Activated CD4-positive, alpha-beta T cell treated with anti-CD3 and anti-CD28 coated beads for 4 hours (primary cell): ENCODE measurements around the gene SLCO2A1.

Experiments
- DNase-seq, 2 donors: peaks; one replicate each; pipeline ENCODE4 v3.0.0-alpha.2; 2020

Gene SLCO2A1

GRCh38 chr3:134033315-134033996 is 3.7 kb upstream of the SLCO2A1 start:
- no peak for DNase-seq

- no peak for DNase-seq
Observed at GRCh38 chr3:134031348-134031915, 1.7 kb upstream of the SLCO2A1 start.

- no peak for DNase-seq
Observed at GRCh38 chr3:134030379-134031347, 938 bp upstream of the SLCO2A1 start.

- DNase-seq: no peak
Observed at GRCh38 chr3:134029256-134029733, 430 bp downstream of the SLCO2A1 start.

- no peak for DNase-seq
Observed at GRCh38 chr3:134028486-134029255, 1.1 kb downstream of the SLCO2A1 start.

GRCh38 chr3:134027631-134028030 is 2.1 kb downstream of the SLCO2A1 start:
- DNase-seq: no peak

GRCh38 chr3:134020135-134020680 is 9.5 kb downstream of the SLCO2A1 start:
- DNase-seq: no peak

- no peak for DNase-seq
Observed at GRCh38 chr3:134018850-134019249, 10.9 kb downstream of the SLCO2A1 start.

- no peak for DNase-seq
Observed at GRCh38 chr3:134018406-134018805, 11.3 kb downstream of the SLCO2A1 start.

- DNase-seq: no peak
Observed at GRCh38 chr3:134017490-134017889, 12.2 kb downstream of the SLCO2A1 start.

GRCh38 chr3:134014270-134014669 is 15.5 kb downstream of the SLCO2A1 start:
- no peak for DNase-seq

- DNase-seq: no peak
Observed at GRCh38 chr3:134013280-134013679, 16.4 kb downstream of the SLCO2A1 start.

- no peak for DNase-seq
Observed at GRCh38 chr3:134009345-134010000, 20.3 kb downstream of the SLCO2A1 start.

GRCh38 chr3:134008630-134009156 is 21.0 kb downstream of the SLCO2A1 start:
- no peak for DNase-seq

- no peak for DNase-seq
Observed at GRCh38 chr3:134007819-134008218, 21.9 kb downstream of the SLCO2A1 start.

- no peak for DNase-seq
Observed at GRCh38 chr3:134004841-134005240, 24.9 kb downstream of the SLCO2A1 start.

- DNase-seq: no peak
Observed at GRCh38 chr3:134003066-134003465, 26.7 kb downstream of the SLCO2A1 start.

- no peak for DNase-seq
Observed at GRCh38 chr3:134002306-134002705, 27.4 kb downstream of the SLCO2A1 start.

- no peak for DNase-seq
Observed at GRCh38 chr3:134001251-134001650, 28.5 kb downstream of the SLCO2A1 start.

- DNase-seq: no peak
Observed at GRCh38 chr3:133999891-134000685, 29.6 kb downstream of the SLCO2A1 start.
